Panc1 (cell line): ENCODE data around the gene SLCO1B3. TPM values are rescaled to one million over a fixed set of nuclear protein-coding genes. Genes with fewer than 3 reads are reported as not detected.

Experiments used
- ATAC-seq: fragments of 200-7000 bp; cut with Tn5 transposase; 2 replicates; pipeline ENCODE4 v1.9.1; 2020; ENCODE audit warnings: mild to moderate bottlenecking, moderate library complexity
- BruUV-seq: library from RNA; stranded (reverse); fragments of 400-500 nt; replicated peaks from 2 replicates; lab custom pipeline; 2021; lab: Mats Ljungman, UMichigan
- CTCF ChIA-PET: fragments of 300-600 bp; sonication (Branson Sonifier 250); formaldehyde crosslinking; loops from one replicate; lab custom pipeline; 2022; ENCODE audit warnings: antibody characterized with exemption; lab: Charles Lee
- POLR2A ChIA-PET: fragments of 300-600 bp; sonication (Branson Sonifier 250); formaldehyde crosslinking; loops from one replicate; lab custom pipeline; 2022; ENCODE audit warnings: antibody characterized with exemption; lab: Charles Lee
- DNase-seq: peaks from one replicate; pipeline ENCODE4 v3.0.0-alpha.2; 2010; ENCODE audit warnings: low read depth, low spot score
- H3K27ac ChIP-seq: 2 replicates; pipeline ENCODE4 v1.5.1; 2011; ENCODE audit warnings: mild to moderate bottlenecking, low read length, inconsistent platforms
- H3K27me3 ChIP-seq: fragments of 200-500 bp; sonication (Bioruptor generic); 2 replicates; pipeline ENCODE4 v1.6.0; 2014; ENCODE audit warnings: low read length, inconsistent platforms; ENCODE audit not compliant: control insufficient read depth, insufficient read depth
- H3K36me3 ChIP-seq: fragments of 200-500 bp; sonication (Bioruptor generic); 2 replicates; pipeline ENCODE4 v1.5.1; 2014; ENCODE audit warnings: inconsistent platforms, mild to moderate bottlenecking, low read length, moderate library complexity; ENCODE audit not compliant: control insufficient read depth, insufficient read depth
- H3K4me1 ChIP-seq: 2 replicates; pipeline ENCODE4 v1.5.1; 2011; ENCODE audit warnings: inconsistent platforms, mild to moderate bottlenecking, low read length, moderate library complexity; ENCODE audit not compliant: control insufficient read depth, insufficient read depth
- H3K4me3 ChIP-seq, 2 experiments: 2 replicates each; pipeline ENCODE4 v1.5.1; 2011 to 2012; ENCODE audit warnings: low read depth in 2 of 2, low read length in 2 of 2, mild to moderate bottlenecking in 2 of 2, inconsistent platforms in 1 of 2, moderate library complexity in 1 of 2
- H3K9me3 ChIP-seq: fragments of 200-500 bp; sonication (Bioruptor generic); 2 replicates; pipeline ENCODE4 v1.5.1; 2014; ENCODE audit warnings: low read depth, mild to moderate bottlenecking, inconsistent platforms, low read length, moderate library complexity; ENCODE audit not compliant: control insufficient read depth, insufficient read depth
- POLR2AphosphoS5 ChIP-seq: IDR thresholded peaks from 2 replicates; pipeline ENCODE4 v1.6.1; 2012; ENCODE audit warnings: mild to moderate bottlenecking, low read depth, low read length, moderate library complexity
- REST ChIP-seq, 2 experiments: IDR thresholded peaks; 2 replicates each; pipeline ENCODE4 v1.6.1; 2011 to 2012; ENCODE audit warnings: low read depth in 2 of 2, control low read depth in 1 of 2, low read length in 1 of 2, mild to moderate bottlenecking in 1 of 2, moderate library complexity in 1 of 2; ENCODE audit not compliant: insufficient read depth in 1 of 2
- SIN3A ChIP-seq: IDR thresholded peaks from 2 replicates; pipeline ENCODE4 v1.6.1; 2012; ENCODE audit warnings: low read depth, mild to moderate bottlenecking, low read length, moderate library complexity, borderline replicate concordance; ENCODE audit not compliant: insufficient read depth
- TCF7L2 ChIP-seq: IDR thresholded peaks from 2 replicates; pipeline ENCODE4 v1.6.1; 2011; ENCODE audit warnings: mild to moderate bottlenecking, low read depth, low read length, inconsistent platforms
- in situ Hi-C: cut with HindIII; loops from 2 replicates; pipeline ENCODE4 v1.10.0; 2016; ENCODE audit warnings: low sequenced_read_pairs, low pct_unique_long_range_greater_than_20kb
- intact Hi-C: fragments of 100-400 bp; cut with micrococcal nuclease; formaldehyde crosslinking; loops from one replicate; pipeline ENCODE4 v1.10.0; 2022; ENCODE audit not compliant: unreplicated experiment
- total RNA-seq: library from RNA; stranded (reverse); gene quantifications from one replicate; pipeline ENCODE4 v1.2.1, GENCODE V29; 2021; ENCODE audit not compliant: unreplicated experiment
- TF ChIP-seq, protein P1 (sequence below): fragments of 450-650 bp; IDR thresholded peaks from 2 replicates; pipeline ENCODE4 v1.5.1; 2017; ENCODE audit warnings: mild to moderate bottlenecking

SLCO1B3 gene
- total RNA-seq, 1 experiment from 2014 or later: 0.85 TPM

- Histone ChIP-seq H3K9me3 (no peaks in the 10 kb centered on the region), H3K27me3 (no peaks in the 10 kb centered on the region), H3K36me3 (no peaks in the 10 kb centered on the region), H3K27ac (no peak overlapping the region), H3K4me1 (no peaks in the 10 kb centered on the region), H3K4me3 (no peak overlapping the region)
- intact Hi-C loops: no loop called here
- no peak for ATAC-seq
- in situ Hi-C loops: no loop called here
- no peak for TF ChIP-seq REST (IDR thresholded peaks at IDR 0.05; ENCODE audit: insufficient read depth in 1 of 2, low read depth in 2 of 2, low read length in 1 of 2)
- TF ChIP-seq SIN3A: no peak
- TF ChIP-seq TCF7L2: no peak
- TF ChIP-seq, protein P1, sequence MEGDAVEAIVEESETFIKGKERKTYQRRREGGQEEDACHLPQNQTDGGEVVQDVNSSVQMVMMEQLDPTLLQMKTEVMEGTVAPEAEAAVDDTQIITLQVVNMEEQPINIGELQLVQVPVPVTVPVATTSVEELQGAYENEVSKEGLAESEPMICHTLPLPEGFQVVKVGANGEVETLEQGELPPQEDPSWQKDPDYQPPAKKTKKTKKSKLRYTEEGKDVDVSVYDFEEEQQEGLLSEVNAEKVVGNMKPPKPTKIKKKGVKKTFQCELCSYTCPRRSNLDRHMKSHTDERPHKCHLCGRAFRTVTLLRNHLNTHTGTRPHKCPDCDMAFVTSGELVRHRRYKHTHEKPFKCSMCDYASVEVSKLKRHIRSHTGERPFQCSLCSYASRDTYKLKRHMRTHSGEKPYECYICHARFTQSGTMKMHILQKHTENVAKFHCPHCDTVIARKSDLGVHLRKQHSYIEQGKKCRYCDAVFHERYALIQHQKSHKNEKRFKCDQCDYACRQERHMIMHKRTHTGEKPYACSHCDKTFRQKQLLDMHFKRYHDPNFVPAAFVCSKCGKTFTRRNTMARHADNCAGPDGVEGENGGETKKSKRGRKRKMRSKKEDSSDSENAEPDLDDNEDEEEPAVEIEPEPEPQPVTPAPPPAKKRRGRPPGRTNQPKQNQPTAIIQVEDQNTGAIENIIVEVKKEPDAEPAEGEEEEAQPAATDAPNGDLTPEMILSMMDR: no peak
- TF ChIP-seq POLR2AphosphoS5: no peak
- DNase-seq: no peak
- POLR2A ChIA-PET: no interaction called here
- no TSS peak for BruUV-seq
- CTCF ChIA-PET: no interaction called here
Observed at GRCh38 chr12:20805921-20806320, 4.6 kb upstream of the SLCO1B3 start.

DNA sequence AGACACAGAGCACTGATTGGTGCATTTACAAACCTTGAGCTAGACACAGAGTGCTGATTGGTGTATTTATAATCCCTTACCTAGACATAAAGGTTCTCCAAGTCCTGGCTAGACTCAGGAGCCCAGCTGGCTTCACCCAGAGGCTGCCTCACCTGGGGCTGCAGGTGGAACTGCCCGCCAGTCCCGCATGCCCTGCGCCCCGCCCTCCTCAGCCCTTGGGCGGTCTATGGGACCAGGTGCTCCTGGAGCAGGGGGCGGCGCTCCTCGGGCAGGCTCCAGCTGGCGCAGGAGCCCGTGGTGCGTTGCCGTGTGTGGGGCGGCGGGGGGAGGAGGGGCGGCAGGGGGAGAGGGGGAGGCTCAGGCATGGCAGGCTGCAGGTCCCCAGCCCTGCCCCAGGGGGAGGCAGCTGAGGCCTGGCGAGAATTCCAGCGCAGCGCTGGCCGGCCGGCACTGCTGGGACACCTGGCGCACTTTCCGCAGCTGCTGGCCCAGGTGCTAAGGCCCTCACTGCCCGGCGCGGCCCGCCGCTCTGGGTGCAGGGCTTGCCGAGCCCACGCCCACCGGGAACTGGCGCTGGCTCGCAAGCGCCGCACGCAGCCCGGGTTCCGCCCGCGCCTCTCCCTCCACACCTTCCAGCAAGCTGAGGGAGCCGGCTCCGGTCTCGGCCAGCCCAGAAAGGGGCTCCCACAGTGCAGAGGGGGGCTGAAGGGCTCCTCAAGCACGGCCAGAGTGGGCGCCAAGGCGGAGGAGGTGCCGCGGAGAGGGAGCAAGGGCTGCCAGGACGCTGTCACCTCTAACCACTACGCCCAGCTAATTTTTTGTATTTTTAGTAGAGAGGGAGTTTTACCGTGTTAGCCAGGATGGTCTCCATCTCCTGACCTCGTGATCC is 3.1 kb upstream of the SLCO1B3 start:
- POLR2A ChIA-PET: no interaction called here
- Histone ChIP-seq H3K9me3 (no peaks in the 10 kb centered on the region), H3K27me3 (no peaks in the 10 kb centered on the region), H3K4me1 (no peaks in the 10 kb centered on the region), H3K27ac (no peak overlapping the region), H3K4me3 (no peak overlapping the region), H3K36me3 (no peaks in the 10 kb centered on the region)
- in situ Hi-C loops (no loop called here), intact Hi-C loops (no loop called here)
- TF ChIP-seq REST (IDR thresholded peaks at IDR 0.05; ENCODE audit: insufficient read depth in 1 of 2, low read depth in 2 of 2, low read length in 1 of 2): no peak
- no peak for TF ChIP-seq POLR2AphosphoS5
- TF ChIP-seq TCF7L2: no peak
- no peak for TF ChIP-seq SIN3A
- TF ChIP-seq, protein P1: no peak
- DNase-seq: no peak
- no peak for ATAC-seq
- BruUV-seq: no TSS peak
- CTCF ChIA-PET: no interaction called here
